ENCODE results near the gene ITGB5.

DNA sequence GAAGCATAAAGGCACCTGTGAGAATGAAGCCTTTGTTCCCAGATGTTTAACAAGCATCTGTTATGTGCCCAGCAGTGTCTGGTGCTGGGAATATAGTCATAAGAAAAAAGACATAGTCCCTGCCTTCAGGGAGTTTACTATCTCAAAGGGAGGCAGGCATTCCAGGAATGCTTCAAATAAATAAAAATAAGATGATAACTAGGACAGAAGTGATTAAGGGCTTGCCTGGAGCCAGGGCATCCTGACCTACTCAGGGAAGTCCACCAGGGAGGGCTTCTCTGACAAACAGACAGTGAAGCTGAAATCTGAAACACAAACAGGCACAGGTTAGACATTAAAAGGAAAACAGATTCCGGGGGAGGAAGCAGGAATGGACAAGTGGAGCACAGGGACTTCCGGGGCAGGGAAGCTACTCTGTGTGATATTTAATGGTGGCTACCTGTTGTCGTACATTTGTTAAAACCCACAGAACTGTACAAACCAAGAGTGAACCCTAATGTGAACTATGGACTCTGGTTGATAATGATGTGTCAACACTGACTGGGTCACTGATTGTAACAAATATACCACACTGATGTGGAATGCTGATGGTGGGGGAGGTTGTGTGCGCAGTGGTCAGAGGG is 53.3 kb downstream of the ITGB5 start:
- TF ChIP-seq, protein P1, sequence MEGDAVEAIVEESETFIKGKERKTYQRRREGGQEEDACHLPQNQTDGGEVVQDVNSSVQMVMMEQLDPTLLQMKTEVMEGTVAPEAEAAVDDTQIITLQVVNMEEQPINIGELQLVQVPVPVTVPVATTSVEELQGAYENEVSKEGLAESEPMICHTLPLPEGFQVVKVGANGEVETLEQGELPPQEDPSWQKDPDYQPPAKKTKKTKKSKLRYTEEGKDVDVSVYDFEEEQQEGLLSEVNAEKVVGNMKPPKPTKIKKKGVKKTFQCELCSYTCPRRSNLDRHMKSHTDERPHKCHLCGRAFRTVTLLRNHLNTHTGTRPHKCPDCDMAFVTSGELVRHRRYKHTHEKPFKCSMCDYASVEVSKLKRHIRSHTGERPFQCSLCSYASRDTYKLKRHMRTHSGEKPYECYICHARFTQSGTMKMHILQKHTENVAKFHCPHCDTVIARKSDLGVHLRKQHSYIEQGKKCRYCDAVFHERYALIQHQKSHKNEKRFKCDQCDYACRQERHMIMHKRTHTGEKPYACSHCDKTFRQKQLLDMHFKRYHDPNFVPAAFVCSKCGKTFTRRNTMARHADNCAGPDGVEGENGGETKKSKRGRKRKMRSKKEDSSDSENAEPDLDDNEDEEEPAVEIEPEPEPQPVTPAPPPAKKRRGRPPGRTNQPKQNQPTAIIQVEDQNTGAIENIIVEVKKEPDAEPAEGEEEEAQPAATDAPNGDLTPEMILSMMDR (IDR thresholded peaks at IDR 0.05) = no peak
- TF ChIP-seq ZFX (IDR thresholded peaks at IDR 0.05; ENCODE audit: borderline replicate concordance) = no peak
